Aorta (tissue), 5 donors: ENCODE measurements around the gene CPSF7. TPM values are rescaled to one million over a fixed set of nuclear protein-coding genes. Genes with fewer than 3 reads are reported as not detected.

Experiments
- ATAC-seq: fragments of 200-7000 bp; cut with Tn5 transposase; one replicate; pipeline ENCODE4 v1.9.1; 2022; ENCODE audit warnings: moderate library complexity; ENCODE audit not compliant: low FRiP score
- DNase-seq, 2 donors: peaks; one replicate each; pipeline ENCODE4 v3.0.0-alpha.2; 2020
- H3K27ac ChIP-seq, 2 donors: one replicate each; pipeline ENCODE4 v1.5.1; 2013; ENCODE audit warnings: low read length in 2 of 2, mild to moderate bottlenecking in 2 of 2, moderate library complexity in 2 of 2, control low read depth in 1 of 2, inconsistent platforms in 1 of 2, low read depth in 1 of 2
- H3K27me3 ChIP-seq, 2 donors: one replicate each; pipeline ENCODE4 v1.6.1; 2013; ENCODE audit warnings: control low read depth in 1 of 2, low read length in 1 of 2, mild to moderate bottlenecking in 1 of 2, moderate library complexity in 1 of 2; ENCODE audit not compliant: insufficient read depth in 2 of 2, control insufficient read depth in 1 of 2
- H3K36me3 ChIP-seq, 2 donors: one replicate each; pipeline ENCODE4 v1.6.1; 2013; ENCODE audit warnings: control low read depth in 1 of 2, low read length in 1 of 2, mild to moderate bottlenecking in 1 of 2; ENCODE audit not compliant: insufficient read depth in 2 of 2, control insufficient read depth in 1 of 2
- H3K4me1 ChIP-seq, 2 donors: one replicate each; pipeline ENCODE4 v1.6.1; 2013; ENCODE audit warnings: low read length in 2 of 2, control low read depth in 1 of 2, mild to moderate bottlenecking in 1 of 2, moderate library complexity in 1 of 2; ENCODE audit not compliant: insufficient read depth in 2 of 2, control insufficient read depth in 1 of 2
- H3K4me3 ChIP-seq, 2 donors: one replicate each; pipeline ENCODE4 v1.5.1; 2013; ENCODE audit warnings: low read length in 2 of 2, control low read depth in 1 of 2, mild to moderate bottlenecking in 1 of 2
- H3K9me3 ChIP-seq: one replicate; pipeline ENCODE4 v1.6.1; 2013; ENCODE audit warnings: mild to moderate bottlenecking, low read length; ENCODE audit not compliant: control insufficient read depth
- WGBS, 2 donors: extraction: QIAGEN DNeasy Blood & Tissue Kit; methylation state at CpG; one replicate each; pipeline ENCODE4 v1.1.7; 2013; 5-methylcytosine and 5-hydroxymethylcytosine counted together
- intact Hi-C, 2 donors: fragments of 100-400 bp; cut with DNase I; formaldehyde crosslinking; loops; one replicate each; pipeline versions ENCODE4 v1.14.2 to v1.15.0; 2022
- long read RNA-seq, 2 donors: library from polyadenylated mRNA; unstranded; transcript quantifications; one replicate each; pipeline ENCODE4 v2.0.0, GENCODE V29; 2020 to 2021
- polyA plus RNA-seq, 2 donors: library from polyadenylated mRNA; stranded (reverse); fragments of 200-250 nt; gene quantifications; one replicate each; pipeline ENCODE4 v1.2.3, GENCODE V29; 2013
- total RNA-seq, 2 donors: library from RNA; stranded (reverse); fragmentation: NEBNext Ultra II Directional; extraction: Animal tissue kit (Norgen Biotek cat#: 25700); gene quantifications; one replicate each; pipeline ENCODE4 v1.2.1, GENCODE V29; 2021
- donor health status: healthy with polysubstance abuse.
- donor health status: Bipolar disorder and iron deficiency.
- donor health status: DM: no; HTN: no; CAD: no.
- donor health status: DM: no; HTN: no; CAD: no.
- donor health status: DM: yes; HTN: yes; CAD: no.

The CPSF7 gene, protein sequence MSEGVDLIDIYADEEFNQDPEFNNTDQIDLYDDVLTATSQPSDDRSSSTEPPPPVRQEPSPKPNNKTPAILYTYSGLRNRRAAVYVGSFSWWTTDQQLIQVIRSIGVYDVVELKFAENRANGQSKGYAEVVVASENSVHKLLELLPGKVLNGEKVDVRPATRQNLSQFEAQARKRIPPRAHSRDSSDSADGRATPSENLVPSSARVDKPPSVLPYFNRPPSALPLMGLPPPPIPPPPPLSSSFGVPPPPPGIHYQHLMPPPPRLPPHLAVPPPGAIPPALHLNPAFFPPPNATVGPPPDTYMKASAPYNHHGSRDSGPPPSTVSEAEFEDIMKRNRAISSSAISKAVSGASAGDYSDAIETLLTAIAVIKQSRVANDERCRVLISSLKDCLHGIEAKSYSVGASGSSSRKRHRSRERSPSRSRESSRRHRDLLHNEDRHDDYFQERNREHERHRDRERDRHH
- total RNA-seq (10 to 100 TPM; 75.8 to 89.4 TPM), polyA plus RNA-seq (10 to 100 TPM; 19.8 to 54.2 TPM)
- long read RNA-seq, donor 1, partial matches to known transcripts = 8 of 36 reads
- long read RNA-seq, donor 1, other reads (novel, unspliced or antisense) = 28 of 36 reads
- long read RNA-seq, donor 2, partial matches to known transcripts = 3 of 18 reads
- long read RNA-seq, donor 2, other reads (novel, unspliced or antisense) = 14 of 18 reads

DNA sequence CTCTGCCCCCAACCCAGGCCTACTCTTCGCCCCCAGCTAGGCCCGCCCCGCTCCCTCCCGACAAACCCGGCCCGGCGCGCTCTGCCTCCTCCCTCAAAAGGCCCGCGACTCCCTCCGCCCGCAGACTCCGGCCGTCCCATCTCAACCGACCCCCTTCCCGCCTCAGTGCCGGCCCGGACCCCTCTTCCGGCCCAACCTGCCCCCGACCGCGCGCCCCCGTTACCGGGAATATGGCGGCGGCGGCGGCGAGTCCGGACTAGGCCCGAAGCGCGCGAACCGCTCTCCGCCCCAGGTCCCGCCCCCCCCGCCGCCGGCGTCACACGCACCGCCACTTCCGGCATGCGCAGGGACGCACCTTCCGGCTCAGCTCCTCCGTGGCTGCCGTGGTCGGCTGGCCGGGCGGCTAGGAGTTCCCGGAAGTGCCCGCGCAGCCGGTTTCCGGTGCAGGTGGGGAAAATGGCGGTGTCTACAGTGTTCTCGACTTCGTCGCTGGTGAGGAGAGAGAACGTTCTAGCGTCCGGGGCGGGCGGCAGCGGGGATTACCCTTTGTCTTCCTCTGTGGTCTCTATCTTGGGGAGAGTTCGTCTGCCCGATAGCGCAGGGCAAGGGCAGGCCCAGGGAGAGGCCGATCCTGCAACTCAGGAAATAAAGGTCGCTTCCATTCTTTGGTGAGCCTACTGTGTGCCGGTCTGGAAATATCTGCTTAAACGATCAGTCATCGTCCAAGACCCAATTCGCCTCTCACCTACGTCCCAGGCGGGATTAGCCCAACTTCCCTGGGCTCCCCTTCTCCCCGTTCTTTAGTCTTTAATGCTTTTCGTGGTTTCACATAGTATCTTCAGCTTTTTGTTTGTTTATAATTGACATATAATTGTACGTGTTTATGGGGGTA is at the start of gene CPSF7, which contains the start of gene SDHAF2:
CPSF7 (minus strand) TSS at position 285 of the 892 bp plus-strand sequence. CDS start 740 bp downstream, outside the sequence.
SDHAF2 (plus strand) TSS at position 434 of the 892 bp plus-strand sequence; CDS start at position 457, 23 bp downstream.
- Histone ChIP-seq H3K4me3 (peak within 1 kb of the TSS; percentile 95 to 99), H3K27me3 (no peaks in the 10 kb centered on the region), H3K4me1 (peaks cover 0 to 3% of the 10 kb centered on the region in 2 donors), H3K36me3 (peaks cover 3 to 5% of the 10 kb centered on the region in 2 donors), H3K9me3 (no peaks in the 10 kb centered on the region), H3K27ac (peak within 1 kb of the TSS; percentile 89 to 98)
- intact Hi-C loops = no loop called here
- 0 to 1% methylated on average over 82 of the region's 82 CpGs for WGBS, 2 donors
- ATAC-seq (peak; percentile 99), DNase-seq (peak; percentile 98 to 99)

DNA sequence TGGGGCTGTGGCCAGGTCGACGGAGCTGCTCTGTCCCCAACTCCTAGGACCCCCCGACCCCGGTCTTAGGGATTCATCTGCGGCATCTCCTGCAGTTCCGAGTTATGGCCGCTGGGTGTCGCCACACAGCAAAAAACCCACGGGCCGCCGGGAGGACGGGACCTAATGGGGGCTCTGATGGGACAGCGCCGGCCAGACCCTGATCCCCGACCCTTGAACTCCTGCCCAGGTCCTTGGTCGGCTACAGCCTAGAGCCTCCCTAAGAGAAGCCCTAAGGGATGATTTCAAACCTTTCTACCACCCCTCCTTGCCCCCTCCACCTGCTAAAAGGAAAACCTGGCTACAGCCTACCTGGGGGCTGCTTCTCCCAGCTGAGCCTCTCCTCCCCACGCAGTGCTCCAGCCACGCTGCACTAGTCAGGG is 48.0 kb upstream of the CPSF7 start:
- H3K27ac ChIP-seq = no peak overlapping the region
- 3 to 5% methylated on average over 18 of the region's 18 CpGs for WGBS, 2 donors
- no peaks in the 10 kb centered on the region for H3K9me3 ChIP-seq
- no peaks in the 10 kb centered on the region for H3K27me3 ChIP-seq
- ATAC-seq (peak; percentile 55), DNase-seq (peak; percentile 59 to 89)
- intact Hi-C loops = loop anchor here (1.0 to 2.0 kb wide), 2 partner anchors 39 kb away; no protein-coding TSS in a partner anchor
- no peaks in the 10 kb centered on the region for H3K36me3 ChIP-seq
- H3K4me3 ChIP-seq = no peak overlapping the region
- H3K4me1 ChIP-seq = no peaks in the 10 kb centered on the region

DNA sequence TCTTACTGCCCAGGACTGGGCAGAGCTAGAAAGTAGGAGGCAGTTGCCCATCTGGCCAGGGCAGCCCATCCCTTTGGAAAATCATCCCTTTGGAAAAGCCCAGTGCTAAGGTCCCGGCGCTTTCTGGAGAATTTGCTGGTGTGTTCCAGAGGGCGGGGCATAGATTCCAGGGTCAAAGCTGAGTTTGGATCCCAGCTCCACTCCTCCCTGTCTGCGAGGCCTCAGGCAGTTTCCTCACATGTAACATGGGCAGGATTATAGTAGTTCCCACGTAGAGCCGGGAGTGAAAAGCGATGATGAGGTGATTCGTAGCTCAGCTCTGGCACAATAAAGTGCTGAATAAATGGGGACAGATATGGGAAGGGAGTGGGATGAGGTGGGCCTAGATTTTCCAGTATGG is 47.4 kb upstream of the CPSF7 start:
- ATAC-seq (no peak), DNase-seq (no peak)
- Histone ChIP-seq H3K9me3 (no peaks in the 10 kb centered on the region), H3K4me1 (no peaks in the 10 kb centered on the region), H3K36me3 (no peaks in the 10 kb centered on the region), H3K27ac (no peak overlapping the region), H3K27me3 (no peaks in the 10 kb centered on the region), H3K4me3 (no peak overlapping the region)
- intact Hi-C loops = loop anchor here (1.0 to 2.0 kb wide), 2 partner anchors 39 to 40 kb away; no protein-coding TSS in a partner anchor
- 38 to 41% methylated on average over 8 of the region's 8 CpGs for WGBS, 2 donors

DNA sequence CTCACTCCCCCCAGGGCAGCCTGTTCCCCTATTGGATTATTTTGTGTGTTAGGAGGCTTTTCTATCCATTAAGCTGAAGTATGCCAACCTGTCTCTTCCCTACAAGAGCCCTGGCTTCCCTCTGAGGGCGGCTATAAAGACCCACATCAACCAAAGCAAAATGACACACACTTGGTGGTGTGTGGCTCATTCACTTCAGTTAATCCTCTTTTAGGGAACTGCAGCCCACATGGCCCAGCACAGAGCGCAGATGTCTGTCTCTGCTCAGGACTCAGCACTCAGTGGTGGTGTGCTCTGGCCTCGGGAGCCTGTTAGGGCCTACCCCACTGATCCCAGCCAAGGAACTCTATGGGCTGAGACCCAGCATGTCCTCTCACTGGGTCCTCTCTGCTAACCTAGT is 46.6 kb upstream of the CPSF7 start:
- no peak for ATAC-seq
- DNase-seq = no peak
- Histone ChIP-seq H3K27me3 (no peaks in the 10 kb centered on the region), H3K36me3 (no peaks in the 10 kb centered on the region), H3K4me1 (no peaks in the 10 kb centered on the region), H3K9me3 (no peaks in the 10 kb centered on the region), H3K4me3 (no peak overlapping the region), H3K27ac (no peak overlapping the region)
- 88 to 90% methylated on average over 3 of the region's 3 CpGs for WGBS, 2 donors
- intact Hi-C loops = loop anchor here in 1 of 2 donors (2.0 kb wide), 1 partner anchor 40 kb away; no protein-coding TSS in a partner anchor

DNA sequence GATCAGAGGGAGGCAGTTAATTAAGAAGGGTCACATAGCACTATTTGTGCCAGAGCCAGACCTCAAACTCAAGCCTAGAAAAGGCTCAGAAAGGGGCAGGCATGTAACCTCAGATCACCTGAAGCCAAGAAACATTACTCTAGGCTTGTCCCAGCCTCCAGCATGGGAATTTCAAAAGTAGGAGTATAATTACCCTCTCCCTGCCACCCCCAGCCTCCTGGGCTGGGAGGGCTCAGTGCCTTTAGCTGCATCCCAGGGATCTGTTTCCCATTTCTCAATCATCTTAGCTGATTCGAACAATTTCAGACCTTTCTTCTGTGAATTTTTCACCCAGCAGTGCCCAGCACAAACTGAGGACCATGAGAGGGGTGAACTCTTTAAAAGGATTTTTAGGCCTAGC is 45.7 kb upstream of the CPSF7 start:
- Histone ChIP-seq H3K27me3 (no peaks in the 10 kb centered on the region), H3K4me1 (no peaks in the 10 kb centered on the region), H3K4me3 (no peak overlapping the region), H3K9me3 (no peaks in the 10 kb centered on the region), H3K27ac (no peak overlapping the region), H3K36me3 (no peaks in the 10 kb centered on the region)
- ATAC-seq (no peak), DNase-seq (no peak)
- intact Hi-C loops = no loop called here
- 87 to 96% methylated on average over 1 of the region's 1 CpG for WGBS, 2 donors

DNA sequence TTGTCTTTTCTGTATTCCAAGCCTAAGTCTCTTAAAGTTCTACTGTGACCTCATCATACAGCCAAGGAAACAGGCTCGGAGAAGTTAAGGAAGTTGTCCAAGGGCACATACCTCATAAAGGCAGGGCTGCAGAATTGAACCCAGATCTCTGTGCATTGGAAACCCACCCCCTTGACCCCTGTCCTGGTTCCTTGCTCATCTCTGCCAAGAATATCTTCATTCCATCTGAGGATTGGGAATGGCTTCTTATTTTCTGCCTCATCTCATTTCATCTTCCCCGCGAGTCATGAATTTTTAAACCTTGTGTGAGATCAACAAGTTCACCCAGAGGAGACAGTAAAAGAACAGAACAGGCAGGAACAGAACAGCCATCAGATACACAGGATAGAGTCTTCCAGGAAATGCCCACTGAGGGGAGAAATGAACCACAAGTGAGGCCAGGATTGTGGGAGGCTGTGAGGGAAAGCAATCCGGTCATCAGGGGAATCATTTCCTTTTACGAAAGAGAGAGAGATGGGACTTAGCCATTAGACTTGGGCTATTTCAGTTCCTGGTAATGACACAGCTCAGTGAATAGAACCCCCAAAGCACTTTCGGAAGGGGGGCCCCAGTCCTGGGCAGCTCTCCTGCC is 44.4 kb upstream of the CPSF7 start:
- H3K27ac ChIP-seq = no peak overlapping the region
- no peaks in the 10 kb centered on the region for H3K36me3 ChIP-seq
- intact Hi-C loops = no loop called here
- H3K4me3 ChIP-seq = no peak overlapping the region
- H3K4me1 ChIP-seq = no peaks in the 10 kb centered on the region
- no peak for DNase-seq
- H3K27me3 ChIP-seq = no peaks in the 10 kb centered on the region
- WGBS, 2 donors = 82% methylated on average over 6 of the region's 6 CpGs
- no peak for ATAC-seq
- H3K9me3 ChIP-seq = no peaks in the 10 kb centered on the region

DNA sequence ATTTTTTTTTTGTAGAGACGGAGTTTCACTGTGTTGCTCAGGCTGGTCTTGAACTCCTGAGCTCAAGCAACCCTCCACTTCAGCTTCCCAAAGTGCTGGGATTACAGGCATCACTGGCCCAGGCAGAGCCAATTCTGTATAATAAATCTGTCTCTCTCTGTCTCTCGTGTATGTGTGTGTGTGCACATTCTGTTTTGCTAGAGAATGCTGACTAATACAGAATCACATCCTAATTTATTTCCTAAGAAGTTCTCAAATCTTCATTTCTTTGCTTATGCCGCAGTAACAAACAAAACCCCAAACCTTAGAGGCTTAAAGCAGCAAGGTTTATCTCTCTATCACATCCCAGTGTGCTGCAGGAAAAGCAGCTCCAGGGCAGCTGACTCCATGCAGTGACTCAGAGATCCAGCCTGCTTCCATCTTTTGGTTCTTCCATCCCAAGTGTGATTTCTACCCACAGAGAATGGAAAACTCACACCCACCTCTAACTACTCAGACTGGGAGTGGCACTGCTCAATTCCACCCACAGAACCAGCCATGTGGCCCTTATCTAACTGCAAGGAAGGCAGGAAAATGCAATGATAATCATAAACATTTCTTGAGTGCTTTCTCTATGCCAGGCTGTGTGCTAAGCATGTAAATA is 43.7 kb upstream of the CPSF7 start:
- WGBS, 2 donors = 80 to 83% methylated on average over 3 of the region's 3 CpGs
- Histone ChIP-seq H3K36me3 (peaks cover 0 to 2% of the 10 kb centered on the region in 2 donors), H3K9me3 (no peaks in the 10 kb centered on the region), H3K4me3 (no peak overlapping the region), H3K4me1 (no peaks in the 10 kb centered on the region), H3K27me3 (no peaks in the 10 kb centered on the region), H3K27ac (no peak overlapping the region)
- intact Hi-C loops = no loop called here
- peak; percentile 45 for ATAC-seq
- DNase-seq = no peak
